NCI-H1105 treated with DMSO at 0.1 percent for 48 hours (cell line): ENCODE measurements around the gene NEMP2.
A peak's percentile ranks its signal among the peaks of the same experiment; 100 is the strongest.
"Not testable (repeated sequence)": the region's sequence is repeated elsewhere in the genome, so short reads cannot be mapped to it uniquely, and the experiment has no call there.

Experiments
- DNase-seq: peaks from one replicate; lab custom pipeline; 2025; lab: John Stamatoyannopoulos, UW

Gene NEMP2

GRCh38 chr2:190490502-190490901 lies 44.0 kb downstream of the NEMP2 start:
- no peak for DNase-seq

- no peak for DNase-seq
Observed at GRCh38 chr2:190489475-190489874, 45.0 kb downstream of the NEMP2 start.

GRCh38 chr2:190488516-190489233 lies 45.8 kb downstream of the NEMP2 start:
- no peak for DNase-seq

GRCh38 chr2:190486037-190486623 lies 48.4 kb downstream of the NEMP2 start:
- peak; percentile 14 for DNase-seq

- no peak for DNase-seq
Observed at GRCh38 chr2:190482451-190482850, 52.1 kb downstream of the NEMP2 start.

- DNase-seq, result no peak
Observed at GRCh38 chr2:190481339-190481738, 53.2 kb downstream of the NEMP2 start.

- DNase-seq, result no peak
Observed at GRCh38 chr2:190478572-190479195, 55.8 kb downstream of the NEMP2 start.

GRCh38 chr2:190477661-190478454 lies 56.7 kb downstream of the NEMP2 start:
- DNase-seq, result no peak

- DNase-seq, result peak; percentile 36
Observed at GRCh38 chr2:190470256-190470826, 64.2 kb downstream of the NEMP2 start.

- DNase-seq, result peak; percentile 96
Observed at GRCh38 chr2:190469771-190470170, 64.8 kb downstream of the NEMP2 start.

- DNase-seq, result peak; percentile 98
Observed at GRCh38 chr2:190468814-190469569, 65.5 kb downstream of the NEMP2 start.

GRCh38 chr2:190468354-190468753 lies 66.2 kb downstream of the NEMP2 start:
- not testable (repeated sequence) for DNase-seq

- DNase-seq, result peak; percentile 41
Observed at GRCh38 chr2:190467575-190468083, 66.9 kb downstream of the NEMP2 start.

GRCh38 chr2:190466819-190467446 lies 67.6 kb downstream of the NEMP2 start:
- peak; percentile 55 for DNase-seq

- DNase-seq, result no peak
Observed at GRCh38 chr2:190465060-190465459, 69.5 kb downstream of the NEMP2 start.

- no peak for DNase-seq
Observed at GRCh38 chr2:190462611-190463010, 71.9 kb downstream of the NEMP2 start.

GRCh38 chr2:190462181-190462580 lies 72.3 kb downstream of the NEMP2 start:
- DNase-seq, result no peak

- no peak for DNase-seq
Observed at GRCh38 chr2:190460487-190460886, 74.0 kb downstream of the NEMP2 start.

- no peak for DNase-seq
Observed at GRCh38 chr2:190459881-190460280, 74.6 kb downstream of the NEMP2 start.

- no peak for DNase-seq
Observed at GRCh38 chr2:190458352-190459107, 76.0 kb downstream of the NEMP2 start.
